WTC11 (cell line): ENCODE data around the gene PFKFB4. TPM values are rescaled to one million over a fixed set of nuclear protein-coding genes. Genes with fewer than 3 reads are reported as not detected.

Experiments
- ATAC-seq: fragments of 200-7000 bp; cut with Tn5 transposase; 2 replicates; pipeline ENCODE4 v1.10.0; 2021; ENCODE audit warnings: mild to moderate bottlenecking, moderate library complexity
- CTCF ChIA-PET: fragments of 300-600 bp; sonication (Branson Sonifier 250); formaldehyde crosslinking; loops from one replicate; lab custom pipeline; 2021; ENCODE audit warnings: antibody characterized with exemption; lab: Charles Lee
- POLR2A ChIA-PET: fragments of 350-600 bp; sonication (Branson Sonifier 250); formaldehyde crosslinking; loops from one replicate; lab custom pipeline; 2021; ENCODE audit warnings: antibody characterized with exemption; lab: Charles Lee
- DNase-seq: peaks from one replicate; pipeline ENCODE4 v3.0.0; 2021; ENCODE audit warnings: low spot score
- H3K27ac Mint-ChIP-seq: 2 replicates; pipeline ENCODE4 v1.8.0; 2021; ENCODE audit warnings: mixed read lengths
- H3K27me3 Mint-ChIP-seq: 2 replicates; pipeline ENCODE4 v1.8.0; 2021; ENCODE audit warnings: low read depth, mild to moderate bottlenecking, moderate library complexity, mixed read lengths
- H3K36me3 Mint-ChIP-seq: 2 replicates; pipeline ENCODE4 v1.8.0; 2021; ENCODE audit warnings: mixed read lengths
- H3K4me1 Mint-ChIP-seq: 2 replicates; pipeline ENCODE4 v1.8.0; 2022; ENCODE audit warnings: mixed read lengths
- H3K4me3 Mint-ChIP-seq: 2 replicates; pipeline ENCODE4 v1.8.0; 2021; ENCODE audit warnings: mild to moderate bottlenecking, moderate library complexity, mixed read lengths
- H3K9me3 Mint-ChIP-seq: 2 replicates; pipeline ENCODE4 v1.8.0; 2021; ENCODE audit warnings: mixed read lengths
- EMX1 ChIP-seq: fragments of 250-450 bp; sonication (Bioruptor Pico); IDR thresholded peaks from 2 replicates; pipeline ENCODE4 v1.8.0; 2021; ENCODE audit warnings: mild to moderate bottlenecking
- HMGA2 ChIP-seq: fragments of 250-450 bp; sonication (Bioruptor Pico); IDR thresholded peaks from 2 replicates; pipeline ENCODE4 v1.4.0; 2021; ENCODE audit warnings: mild to moderate bottlenecking, moderate library complexity
- JUN ChIP-seq: sonication (generic); formaldehyde crosslinking; IDR thresholded peaks from 2 replicates; pipeline ENCODE4 v1.8.0; 2023; ENCODE audit warnings: mild to moderate bottlenecking, missing genetic modification reagents
- NFATC4 ChIP-seq: fragments of 250-450 bp; sonication (Bioruptor Pico); IDR thresholded peaks from 2 replicates; pipeline ENCODE4 v1.9.0; 2021; ENCODE audit warnings: mild to moderate bottlenecking
- NR1H2 ChIP-seq: sonication (generic); formaldehyde crosslinking; IDR thresholded peaks from 2 replicates; pipeline ENCODE4 v1.9.0; 2021; ENCODE audit warnings: mild to moderate bottlenecking, moderate library complexity, missing genetic modification reagents
- NR3C1 ChIP-seq: sonication (generic); formaldehyde crosslinking; conservative IDR thresholded peaks from 2 replicates; pipeline ENCODE4 v1.8.1; 2023; ENCODE audit warnings: low read depth, mild to moderate bottlenecking, missing genetic modification reagents
- OVOL2 ChIP-seq: fragments of 250-450 bp; sonication (Bioruptor Pico); IDR thresholded peaks from 2 replicates; pipeline ENCODE4 v1.9.0; 2021; ENCODE audit warnings: mild to moderate bottlenecking, borderline replicate concordance
- PRRX2 ChIP-seq: fragments of 250-450 bp; sonication (Bioruptor Pico); IDR thresholded peaks from 2 replicates; pipeline ENCODE4 v1.8.0; 2021; ENCODE audit warnings: mild to moderate bottlenecking
- RELA ChIP-seq: sonication (generic); formaldehyde crosslinking; IDR thresholded peaks from 2 replicates; pipeline ENCODE4 v1.8.1; 2022; ENCODE audit warnings: missing genetic modification reagents, mild to moderate bottlenecking, borderline replicate concordance
- SMAD3 ChIP-seq: sonication (generic); formaldehyde crosslinking; IDR thresholded peaks from 2 replicates; pipeline ENCODE4 v1.8.0; 2022; ENCODE audit warnings: missing genetic modification reagents, mild to moderate bottlenecking, borderline replicate concordance
- TCF7 ChIP-seq: sonication (generic); formaldehyde crosslinking; IDR thresholded peaks from 2 replicates; pipeline ENCODE4 v1.8.0; 2022; ENCODE audit warnings: mild to moderate bottlenecking, low read depth, missing genetic modification reagents, moderate library complexity
- ZNF138 ChIP-seq: sonication (generic); formaldehyde crosslinking; conservative IDR thresholded peaks from 2 replicates; pipeline ENCODE4 v1.8.1; 2022; ENCODE audit warnings: mild to moderate bottlenecking, moderate library complexity, missing genetic modification reagents
- ZNF232 ChIP-seq: sonication (generic); formaldehyde crosslinking; IDR thresholded peaks from 2 replicates; pipeline ENCODE4 v1.8.0; 2022; ENCODE audit warnings: mild to moderate bottlenecking, missing genetic modification reagents
- ZNF263 ChIP-seq: sonication (generic); formaldehyde crosslinking; IDR thresholded peaks from 2 replicates; pipeline ENCODE4 v1.8.1; 2022; ENCODE audit warnings: low read depth, mild to moderate bottlenecking, moderate library complexity, missing genetic modification reagents
- ZNF671 ChIP-seq: fragments of 250-450 bp; sonication (Bioruptor Pico); IDR thresholded peaks from 2 replicates; pipeline ENCODE4 v1.8.0; 2021; ENCODE audit warnings: mild to moderate bottlenecking
- total RNA-seq: library from RNA; stranded (reverse); gene quantifications from 3 replicates; pipeline ENCODE4 v1.2.3, GENCODE V29; 2021
- TF ChIP-seq, protein P1 (sequence below): sonication (generic); formaldehyde crosslinking; IDR thresholded peaks from 2 replicates; pipeline ENCODE4 v1.8.1; 2022; ENCODE audit warnings: mild to moderate bottlenecking, missing genetic modification reagents, moderate library complexity, borderline replicate concordance
- TF ChIP-seq, protein P2 (sequence below): sonication (generic); formaldehyde crosslinking; IDR thresholded peaks from 2 replicates; pipeline ENCODE4 v1.8.1; 2022; ENCODE audit warnings: low read depth, missing genetic modification reagents, borderline replicate concordance
- TF ChIP-seq, protein P3 (sequence below): sonication (generic); formaldehyde crosslinking; IDR thresholded peaks from 2 replicates; pipeline ENCODE4 v1.8.0; 2023; ENCODE audit warnings: missing genetic modification reagents, mild to moderate bottlenecking, borderline replicate concordance
- TF ChIP-seq, protein P4 (sequence below): fragments of 250-450 bp; sonication (Bioruptor Pico); IDR thresholded peaks from 2 replicates; pipeline ENCODE4 v1.9.0; 2021; ENCODE audit warnings: mild to moderate bottlenecking
- TF ChIP-seq, protein P5 (sequence below): sonication (generic); formaldehyde crosslinking; IDR thresholded peaks from 2 replicates; pipeline ENCODE4 v1.8.0; 2022; ENCODE audit warnings: mild to moderate bottlenecking, missing genetic modification reagents
- TF ChIP-seq, protein P6 (sequence below): sonication (generic); formaldehyde crosslinking; IDR thresholded peaks from 2 replicates; pipeline ENCODE4 v1.8.1; 2022; ENCODE audit warnings: missing genetic modification reagents, borderline replicate concordance

Gene PFKFB4
- total RNA-seq, 1 experiment from 2014 or later, result 18.0 TPM

DNA sequence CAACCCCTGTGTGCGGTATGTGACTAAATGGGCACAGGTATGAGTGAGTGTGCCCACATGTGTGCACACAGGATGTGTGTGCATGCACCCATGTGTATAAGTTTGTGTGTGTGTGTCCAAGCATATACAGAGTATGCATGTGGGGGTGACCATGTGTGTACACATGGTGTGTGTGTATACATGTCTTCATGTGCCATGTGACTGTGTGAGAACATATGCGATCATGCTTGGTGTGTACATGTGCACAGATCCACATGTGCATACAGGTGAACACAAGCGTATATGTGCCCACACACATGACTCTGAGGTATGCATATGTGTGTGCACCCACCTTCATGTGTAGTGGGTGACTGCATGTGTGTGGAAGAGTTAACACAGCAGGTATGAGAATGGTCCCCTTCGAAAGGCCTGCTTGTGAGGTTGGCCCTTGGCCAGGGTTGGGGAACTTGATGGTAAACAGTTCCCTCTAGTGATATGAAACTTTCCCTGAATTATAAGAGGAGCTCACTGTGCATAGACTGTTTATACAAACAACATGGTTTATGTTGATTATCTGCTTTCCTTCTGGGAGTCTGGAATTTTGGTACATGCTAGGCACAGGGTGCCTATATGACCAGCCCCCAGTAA, 10.3 kb downstream of the PFKFB4 start (continued):
- TF ChIP-seq NR3C1 (CRISPR knock-in tag) (no peak), ZNF232 (CRISPR knock-in tag) (no peak), SMAD3 (CRISPR knock-in tag) (no peak)

DNA sequence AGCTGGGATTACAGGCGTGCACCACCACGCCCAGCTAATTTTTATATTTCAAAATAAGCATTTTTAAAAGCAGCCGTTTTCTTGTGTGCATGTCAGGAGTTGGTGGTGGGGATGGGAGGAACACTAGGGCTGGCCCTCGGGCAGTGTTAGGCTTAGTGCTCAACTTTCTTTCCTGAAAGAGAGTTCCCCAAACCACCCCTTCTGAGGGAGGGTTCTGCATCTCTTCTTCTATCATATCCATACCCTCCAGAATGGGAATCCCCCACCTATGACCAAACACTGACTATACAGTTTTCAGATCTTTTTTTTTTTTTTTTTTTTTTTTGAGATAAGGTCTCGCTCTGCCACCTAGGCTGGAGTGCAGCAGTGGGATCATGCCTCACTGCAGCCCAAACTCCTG, 12.5 kb downstream of the PFKFB4 start:
- no peak for ATAC-seq
- ChIA-PET CTCF (interaction anchor here (0.6 to 1.3 kb wide), 3 partner anchors 34 to 137 kb away, joined by 3 to 5 read pairs (median 4); no protein-coding TSS in a partner anchor), POLR2A (no interaction called here)
- H3K27ac Mint-ChIP-seq, result no peak overlapping the region
- H3K4me1 Mint-ChIP-seq, result no peaks in the 10 kb centered on the region
- no peak overlapping the region for H3K4me3 Mint-ChIP-seq
- H3K27me3 Mint-ChIP-seq, result no peaks in the 10 kb centered on the region
- DNase-seq, result no peak
- no peak for TF ChIP-seq NR3C1 (CRISPR knock-in tag)
- no peak for TF ChIP-seq EMX1 (CRISPR knock-in tag)
- no peak for TF ChIP-seq RELA (CRISPR knock-in tag)
- TF ChIP-seq, protein P1, sequence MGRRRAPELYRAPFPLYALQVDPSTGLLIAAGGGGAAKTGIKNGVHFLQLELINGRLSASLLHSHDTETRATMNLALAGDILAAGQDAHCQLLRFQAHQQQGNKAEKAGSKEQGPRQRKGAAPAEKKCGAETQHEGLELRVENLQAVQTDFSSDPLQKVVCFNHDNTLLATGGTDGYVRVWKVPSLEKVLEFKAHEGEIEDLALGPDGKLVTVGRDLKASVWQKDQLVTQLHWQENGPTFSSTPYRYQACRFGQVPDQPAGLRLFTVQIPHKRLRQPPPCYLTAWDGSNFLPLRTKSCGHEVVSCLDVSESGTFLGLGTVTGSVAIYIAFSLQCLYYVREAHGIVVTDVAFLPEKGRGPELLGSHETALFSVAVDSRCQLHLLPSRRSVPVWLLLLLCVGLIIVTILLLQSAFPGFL (CRISPR knock-in tag), result no peak
- no peak for TF ChIP-seq HMGA2
- TF ChIP-seq, protein P2, sequence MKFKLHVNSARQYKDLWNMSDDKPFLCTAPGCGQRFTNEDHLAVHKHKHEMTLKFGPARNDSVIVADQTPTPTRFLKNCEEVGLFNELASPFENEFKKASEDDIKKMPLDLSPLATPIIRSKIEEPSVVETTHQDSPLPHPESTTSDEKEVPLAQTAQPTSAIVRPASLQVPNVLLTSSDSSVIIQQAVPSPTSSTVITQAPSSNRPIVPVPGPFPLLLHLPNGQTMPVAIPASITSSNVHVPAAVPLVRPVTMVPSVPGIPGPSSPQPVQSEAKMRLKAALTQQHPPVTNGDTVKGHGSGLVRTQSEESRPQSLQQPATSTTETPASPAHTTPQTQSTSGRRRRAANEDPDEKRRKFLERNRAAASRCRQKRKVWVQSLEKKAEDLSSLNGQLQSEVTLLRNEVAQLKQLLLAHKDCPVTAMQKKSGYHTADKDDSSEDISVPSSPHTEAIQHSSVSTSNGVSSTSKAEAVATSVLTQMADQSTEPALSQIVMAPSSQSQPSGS, result no peak
- TF ChIP-seq TCF7 (CRISPR knock-in tag), result no peak
- TF ChIP-seq, protein P3, sequence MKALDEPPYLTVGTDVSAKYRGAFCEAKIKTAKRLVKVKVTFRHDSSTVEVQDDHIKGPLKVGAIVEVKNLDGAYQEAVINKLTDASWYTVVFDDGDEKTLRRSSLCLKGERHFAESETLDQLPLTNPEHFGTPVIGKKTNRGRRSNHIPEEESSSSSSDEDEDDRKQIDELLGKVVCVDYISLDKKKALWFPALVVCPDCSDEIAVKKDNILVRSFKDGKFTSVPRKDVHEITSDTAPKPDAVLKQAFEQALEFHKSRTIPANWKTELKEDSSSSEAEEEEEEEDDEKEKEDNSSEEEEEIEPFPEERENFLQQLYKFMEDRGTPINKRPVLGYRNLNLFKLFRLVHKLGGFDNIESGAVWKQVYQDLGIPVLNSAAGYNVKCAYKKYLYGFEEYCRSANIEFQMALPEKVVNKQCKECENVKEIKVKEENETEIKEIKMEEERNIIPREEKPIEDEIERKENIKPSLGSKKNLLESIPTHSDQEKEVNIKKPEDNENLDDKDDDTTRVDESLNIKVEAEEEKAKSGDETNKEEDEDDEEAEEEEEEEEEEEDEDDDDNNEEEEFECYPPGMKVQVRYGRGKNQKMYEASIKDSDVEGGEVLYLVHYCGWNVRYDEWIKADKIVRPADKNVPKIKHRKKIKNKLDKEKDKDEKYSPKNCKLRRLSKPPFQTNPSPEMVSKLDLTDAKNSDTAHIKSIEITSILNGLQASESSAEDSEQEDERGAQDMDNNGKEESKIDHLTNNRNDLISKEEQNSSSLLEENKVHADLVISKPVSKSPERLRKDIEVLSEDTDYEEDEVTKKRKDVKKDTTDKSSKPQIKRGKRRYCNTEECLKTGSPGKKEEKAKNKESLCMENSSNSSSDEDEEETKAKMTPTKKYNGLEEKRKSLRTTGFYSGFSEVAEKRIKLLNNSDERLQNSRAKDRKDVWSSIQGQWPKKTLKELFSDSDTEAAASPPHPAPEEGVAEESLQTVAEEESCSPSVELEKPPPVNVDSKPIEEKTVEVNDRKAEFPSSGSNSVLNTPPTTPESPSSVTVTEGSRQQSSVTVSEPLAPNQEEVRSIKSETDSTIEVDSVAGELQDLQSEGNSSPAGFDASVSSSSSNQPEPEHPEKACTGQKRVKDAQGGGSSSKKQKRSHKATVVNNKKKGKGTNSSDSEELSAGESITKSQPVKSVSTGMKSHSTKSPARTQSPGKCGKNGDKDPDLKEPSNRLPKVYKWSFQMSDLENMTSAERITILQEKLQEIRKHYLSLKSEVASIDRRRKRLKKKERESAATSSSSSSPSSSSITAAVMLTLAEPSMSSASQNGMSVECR (CRISPR knock-in tag), result no peak
- no peak for TF ChIP-seq NFATC4 (CRISPR knock-in tag)
- no peak for TF ChIP-seq NR1H2 (CRISPR knock-in tag)
- TF ChIP-seq, protein P4, sequence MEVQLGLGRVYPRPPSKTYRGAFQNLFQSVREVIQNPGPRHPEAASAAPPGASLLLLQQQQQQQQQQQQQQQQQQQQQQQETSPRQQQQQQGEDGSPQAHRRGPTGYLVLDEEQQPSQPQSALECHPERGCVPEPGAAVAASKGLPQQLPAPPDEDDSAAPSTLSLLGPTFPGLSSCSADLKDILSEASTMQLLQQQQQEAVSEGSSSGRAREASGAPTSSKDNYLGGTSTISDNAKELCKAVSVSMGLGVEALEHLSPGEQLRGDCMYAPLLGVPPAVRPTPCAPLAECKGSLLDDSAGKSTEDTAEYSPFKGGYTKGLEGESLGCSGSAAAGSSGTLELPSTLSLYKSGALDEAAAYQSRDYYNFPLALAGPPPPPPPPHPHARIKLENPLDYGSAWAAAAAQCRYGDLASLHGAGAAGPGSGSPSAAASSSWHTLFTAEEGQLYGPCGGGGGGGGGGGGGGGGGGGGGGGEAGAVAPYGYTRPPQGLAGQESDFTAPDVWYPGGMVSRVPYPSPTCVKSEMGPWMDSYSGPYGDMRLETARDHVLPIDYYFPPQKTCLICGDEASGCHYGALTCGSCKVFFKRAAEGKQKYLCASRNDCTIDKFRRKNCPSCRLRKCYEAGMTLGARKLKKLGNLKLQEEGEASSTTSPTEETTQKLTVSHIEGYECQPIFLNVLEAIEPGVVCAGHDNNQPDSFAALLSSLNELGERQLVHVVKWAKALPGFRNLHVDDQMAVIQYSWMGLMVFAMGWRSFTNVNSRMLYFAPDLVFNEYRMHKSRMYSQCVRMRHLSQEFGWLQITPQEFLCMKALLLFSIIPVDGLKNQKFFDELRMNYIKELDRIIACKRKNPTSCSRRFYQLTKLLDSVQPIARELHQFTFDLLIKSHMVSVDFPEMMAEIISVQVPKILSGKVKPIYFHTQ (CRISPR knock-in tag), result no peak
- no peak for TF ChIP-seq ZNF263 (CRISPR knock-in tag)
- TF ChIP-seq JUN (CRISPR knock-in tag), result no peak
- TF ChIP-seq OVOL2 (CRISPR knock-in tag), result no peak
- TF ChIP-seq, protein P5, sequence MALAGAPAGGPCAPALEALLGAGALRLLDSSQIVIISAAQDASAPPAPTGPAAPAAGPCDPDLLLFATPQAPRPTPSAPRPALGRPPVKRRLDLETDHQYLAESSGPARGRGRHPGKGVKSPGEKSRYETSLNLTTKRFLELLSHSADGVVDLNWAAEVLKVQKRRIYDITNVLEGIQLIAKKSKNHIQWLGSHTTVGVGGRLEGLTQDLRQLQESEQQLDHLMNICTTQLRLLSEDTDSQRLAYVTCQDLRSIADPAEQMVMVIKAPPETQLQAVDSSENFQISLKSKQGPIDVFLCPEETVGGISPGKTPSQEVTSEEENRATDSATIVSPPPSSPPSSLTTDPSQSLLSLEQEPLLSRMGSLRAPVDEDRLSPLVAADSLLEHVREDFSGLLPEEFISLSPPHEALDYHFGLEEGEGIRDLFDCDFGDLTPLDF (CRISPR knock-in tag), result no peak
- no peak for TF ChIP-seq PRRX2 (CRISPR knock-in tag)
- TF ChIP-seq ZNF671 (CRISPR knock-in tag), result no peak
- TF ChIP-seq, protein P6, sequence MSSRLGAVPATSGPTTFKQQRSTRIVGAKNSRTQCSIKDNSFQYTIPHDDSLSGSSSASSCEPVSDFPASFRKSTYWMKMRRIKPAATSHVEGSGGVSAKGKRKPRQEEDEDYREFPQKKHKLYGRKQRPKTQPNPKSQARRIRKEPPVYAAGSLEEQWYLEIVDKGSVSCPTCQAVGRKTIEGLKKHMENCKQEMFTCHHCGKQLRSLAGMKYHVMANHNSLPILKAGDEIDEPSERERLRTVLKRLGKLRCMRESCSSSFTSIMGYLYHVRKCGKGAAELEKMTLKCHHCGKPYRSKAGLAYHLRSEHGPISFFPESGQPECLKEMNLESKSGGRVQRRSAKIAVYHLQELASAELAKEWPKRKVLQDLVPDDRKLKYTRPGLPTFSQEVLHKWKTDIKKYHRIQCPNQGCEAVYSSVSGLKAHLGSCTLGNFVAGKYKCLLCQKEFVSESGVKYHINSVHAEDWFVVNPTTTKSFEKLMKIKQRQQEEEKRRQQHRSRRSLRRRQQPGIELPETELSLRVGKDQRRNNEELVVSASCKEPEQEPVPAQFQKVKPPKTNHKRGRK, result no peak
- no peak for TF ChIP-seq ZNF138 (CRISPR knock-in tag)
- H3K36me3 Mint-ChIP-seq, result peaks cover 58% of the 10 kb centered on the region
- no peaks in the 10 kb centered on the region for H3K9me3 Mint-ChIP-seq
